ENCODE measurements around the gene ECI1. TPM values are rescaled to one million over a fixed set of nuclear protein-coding genes. Genes with fewer than 3 reads are reported as not detected.

The ECI1 gene
- total RNA-seq, 1 donor from 2014 or later = 36.5 TPM

GRCh38 chr16:2232094-2232990, 19.0 kb downstream of the ECI1 start:
- no peak overlapping the region for H3K4me3 Mint-ChIP-seq
- intact Hi-C loops (cut with micrococcal nuclease) = no loop called here
- H3K27ac Mint-ChIP-seq = no peak overlapping the region
- DNase-seq (ENCODE audit: low spot score) = no peak
- H3K36me3 Mint-ChIP-seq (ENCODE audit: low read depth) = peaks cover 9% of the 10 kb centered on the region
- no peaks in the 10 kb centered on the region for H3K4me1 Mint-ChIP-seq (ENCODE audit: low read depth)
- peaks cover 2% of the 10 kb centered on the region for H3K27me3 Mint-ChIP-seq (ENCODE audit: insufficient read depth)
- H3K9me3 Mint-ChIP-seq = no peaks in the 10 kb centered on the region

GRCh38 chr16:2231016-2231931, 20.1 kb downstream of the ECI1 start:
- no peak for DNase-seq (ENCODE audit: low spot score)
- Mint-ChIP-seq H3K9me3 (no peaks in the 10 kb centered on the region), H3K27me3 (ENCODE audit: insufficient read depth) (peaks cover 2% of the 10 kb centered on the region), H3K4me1 (ENCODE audit: low read depth) (no peaks in the 10 kb centered on the region), H3K27ac (no peak overlapping the region), H3K4me3 (no peak overlapping the region), H3K36me3 (ENCODE audit: low read depth) (peaks cover 9% of the 10 kb centered on the region)
- intact Hi-C loops (cut with micrococcal nuclease) = no loop called here

- no peak for DNase-seq (ENCODE audit: low spot score)
- Mint-ChIP-seq H3K27me3 (ENCODE audit: insufficient read depth) (peaks cover 1% of the 10 kb centered on the region), H3K27ac (no peak overlapping the region), H3K4me3 (no peak overlapping the region), H3K36me3 (ENCODE audit: low read depth) (peaks cover 7% of the 10 kb centered on the region), H3K4me1 (ENCODE audit: low read depth) (no peaks in the 10 kb centered on the region), H3K9me3 (no peaks in the 10 kb centered on the region)
- intact Hi-C loops (cut with micrococcal nuclease) = no loop called here
Observed at GRCh38 chr16:2230376-2230775, 21.0 kb downstream of the ECI1 start.

GRCh38 chr16:2229632-2230250, 21.6 kb downstream of the ECI1 start:
- peaks cover 3% of the 10 kb centered on the region for H3K4me1 Mint-ChIP-seq (ENCODE audit: low read depth)
- H3K36me3 Mint-ChIP-seq (ENCODE audit: low read depth) = peaks cover 4% of the 10 kb centered on the region
- H3K27ac Mint-ChIP-seq = no peak overlapping the region
- H3K9me3 Mint-ChIP-seq = no peaks in the 10 kb centered on the region
- H3K4me3 Mint-ChIP-seq = no peak overlapping the region
- H3K27me3 Mint-ChIP-seq (ENCODE audit: insufficient read depth) = no peaks in the 10 kb centered on the region
- intact Hi-C loops (cut with micrococcal nuclease) = no loop called here
- DNase-seq (ENCODE audit: low spot score) = no peak

GRCh38 chr16:2229091-2229490, 22.3 kb downstream of the ECI1 start:
- Mint-ChIP-seq H3K9me3 (no peaks in the 10 kb centered on the region), H3K27ac (no peak overlapping the region), H3K27me3 (ENCODE audit: insufficient read depth) (no peaks in the 10 kb centered on the region), H3K4me1 (ENCODE audit: low read depth) (peaks cover 9% of the 10 kb centered on the region), H3K4me3 (no peak overlapping the region), H3K36me3 (ENCODE audit: low read depth) (peaks cover 4% of the 10 kb centered on the region)
- DNase-seq (ENCODE audit: low spot score) = no peak
- intact Hi-C loops (cut with micrococcal nuclease) = no loop called here

- no peaks in the 10 kb centered on the region for H3K9me3 Mint-ChIP-seq
- no peak overlapping the region for H3K4me3 Mint-ChIP-seq
- intact Hi-C loops (cut with micrococcal nuclease) = no loop called here
Observed at GRCh38 chr16:2228161-2228824, 23.1 kb downstream of the ECI1 start.

GRCh38 chr16:2226918-2227317, 24.5 kb downstream of the ECI1 start:
- Mint-ChIP-seq H3K36me3 (ENCODE audit: low read depth) (peaks cover 4% of the 10 kb centered on the region), H3K4me3 (no peak overlapping the region), H3K27ac (no peak overlapping the region), H3K9me3 (no peaks in the 10 kb centered on the region), H3K27me3 (ENCODE audit: insufficient read depth) (no peaks in the 10 kb centered on the region), H3K4me1 (ENCODE audit: low read depth) (peaks cover 9% of the 10 kb centered on the region)
- DNase-seq (ENCODE audit: low spot score) = no peak
- intact Hi-C loops (cut with micrococcal nuclease) = no loop called here

More at GRCh38 chr16:2228161-2228824, 23.1 kb downstream of the ECI1 start:
- Mint-ChIP-seq H3K27me3 (ENCODE audit: insufficient read depth) (no peaks in the 10 kb centered on the region), H3K36me3 (ENCODE audit: low read depth) (peaks cover 4% of the 10 kb centered on the region), H3K27ac (no peak overlapping the region), H3K4me1 (ENCODE audit: low read depth) (peaks cover 9% of the 10 kb centered on the region)
- DNase-seq (ENCODE audit: low spot score) = no peak

GRCh38 chr16:2226245-2226793, 25.1 kb downstream of the ECI1 start:
- peaks cover 4% of the 10 kb centered on the region for H3K36me3 Mint-ChIP-seq (ENCODE audit: low read depth)
- H3K27ac Mint-ChIP-seq = no peak overlapping the region
- H3K9me3 Mint-ChIP-seq = no peaks in the 10 kb centered on the region
- H3K4me3 Mint-ChIP-seq = peak overlapping the region; percentile 42
- DNase-seq (ENCODE audit: low spot score) = no peak
- intact Hi-C loops (cut with micrococcal nuclease) = no loop called here
- H3K4me1 Mint-ChIP-seq (ENCODE audit: low read depth) = peaks cover 9% of the 10 kb centered on the region
- H3K27me3 Mint-ChIP-seq (ENCODE audit: insufficient read depth) = no peaks in the 10 kb centered on the region

GRCh38 chr16:2223942-2224486, 27.4 kb downstream of the ECI1 start:
- H3K4me1 Mint-ChIP-seq (ENCODE audit: low read depth) = peaks cover 9% of the 10 kb centered on the region

GRCh38 chr16:2223221-2223941, 28.0 kb downstream of the ECI1 start, which contains the start of gene E4F1:
Gene E4F1 (plus strand): TSS chr16:2223591. CDS start chr16:2223614, 23 bp downstream.
- peak within 1 kb of the TSS; percentile 87 for H3K4me3 Mint-ChIP-seq
- H3K27me3 Mint-ChIP-seq (ENCODE audit: insufficient read depth) = no peaks in the 10 kb centered on the region
- intact Hi-C loops (cut with micrococcal nuclease) = loop anchor here (1.0 to 2.0 kb wide), 9 partner anchors 8 to 803 kb away; partner anchors contain the start of genes ECI1, MLST8, NUBP2 and RNPS1

More at GRCh38 chr16:2223942-2224486, 27.4 kb downstream of the ECI1 start:
- peak; percentile 19 for DNase-seq (ENCODE audit: low spot score)
- Mint-ChIP-seq H3K4me3 (peak overlapping the region; percentile 87), H3K27me3 (ENCODE audit: insufficient read depth) (no peaks in the 10 kb centered on the region), H3K27ac (peak overlapping the region; percentile 77), H3K36me3 (ENCODE audit: low read depth) (no peaks in the 10 kb centered on the region), H3K9me3 (no peaks in the 10 kb centered on the region)
- intact Hi-C loops (cut with micrococcal nuclease) = loop anchor here (1.0 to 2.0 kb wide), 9 partner anchors 9 to 803 kb away; partner anchors contain the start of genes ECI1, MLST8, NUBP2 and RNPS1

GRCh38 chr16:2216330-2216729, 35.1 kb downstream of the ECI1 start:
- peak overlapping the region; percentile 90 for H3K4me3 Mint-ChIP-seq
- H3K9me3 Mint-ChIP-seq = no peaks in the 10 kb centered on the region
- H3K36me3 Mint-ChIP-seq (ENCODE audit: low read depth) = peaks cover 14% of the 10 kb centered on the region
- H3K27ac Mint-ChIP-seq = peak overlapping the region; percentile 65
- intact Hi-C loops (cut with micrococcal nuclease) = loop anchor here (10.0 kb wide), 1 partner anchor 128 kb away; the partner anchor contains the start of gene ABCA3
- H3K4me1 Mint-ChIP-seq (ENCODE audit: low read depth) = peaks cover 18% of the 10 kb centered on the region
- H3K27me3 Mint-ChIP-seq (ENCODE audit: insufficient read depth) = no peaks in the 10 kb centered on the region
- DNase-seq (ENCODE audit: low spot score) = no peak

More at GRCh38 chr16:2223221-2223941, 28.0 kb downstream of the ECI1 start, which contains the start of gene E4F1:
- DNase-seq (ENCODE audit: low spot score) = peak; percentile 99
- Mint-ChIP-seq H3K27ac (peak within 1 kb of the TSS; percentile 77), H3K4me1 (ENCODE audit: low read depth) (peaks cover 9% of the 10 kb centered on the region), H3K9me3 (no peaks in the 10 kb centered on the region), H3K36me3 (ENCODE audit: low read depth) (no peaks in the 10 kb centered on the region)
